H9 (cell line): ENCODE results near the gene AQP10. TPM values are rescaled to one million over a fixed set of nuclear protein-coding genes. Genes with fewer than 3 reads are reported as not detected.

ENCODE experiments used
- DNase-seq: peaks from one replicate; pipeline ENCODE4 v3.0.0-alpha.2; 2017
- H2AFZ ChIP-seq: one replicate; pipeline ENCODE4 v1.6.1; 2013; ENCODE audit warnings: mild to moderate bottlenecking, low read length, control low read depth, moderate library complexity
- H2AK5ac ChIP-seq: 2 replicates; pipeline ENCODE4 v1.6.1; 2013; ENCODE audit warnings: low read length, control low read depth, mixed read lengths; ENCODE audit not compliant: insufficient read length
- H2BK120ac ChIP-seq: one replicate; pipeline ENCODE4 v1.6.1; 2013; ENCODE audit warnings: low read depth, mild to moderate bottlenecking, low read length, control low read depth, inconsistent platforms; ENCODE audit not compliant: poor library complexity, severe bottlenecking
- H2BK12ac ChIP-seq: 2 replicates; pipeline ENCODE4 v1.6.1; 2013; ENCODE audit warnings: low read length, control low read depth, mixed read lengths, low read depth; ENCODE audit not compliant: insufficient read length
- H2BK15ac ChIP-seq: 2 replicates; pipeline ENCODE4 v1.6.1; 2013; ENCODE audit warnings: low read depth, low read length, control low read depth
- H2BK20ac ChIP-seq: one replicate; pipeline ENCODE4 v1.6.1; 2013; ENCODE audit warnings: low read depth, mild to moderate bottlenecking, low read length, control low read depth, inconsistent platforms; ENCODE audit not compliant: poor library complexity, severe bottlenecking
- H2BK5ac ChIP-seq: 2 replicates; pipeline ENCODE4 v1.6.1; 2013; ENCODE audit warnings: low read length, control low read depth, mixed read lengths; ENCODE audit not compliant: insufficient read length
- H3K14ac ChIP-seq: 2 replicates; pipeline ENCODE4 v1.6.1; 2013; ENCODE audit warnings: low read length, control low read depth; ENCODE audit not compliant: insufficient read depth
- H3K18ac ChIP-seq: 2 replicates; pipeline ENCODE4 v1.6.1; 2013; ENCODE audit warnings: low read depth, mild to moderate bottlenecking, mixed read lengths, low read length, control low read depth; ENCODE audit not compliant: insufficient read length
- H3K23ac ChIP-seq: 2 replicates; pipeline ENCODE4 v1.6.1; 2013; ENCODE audit warnings: low read length, control low read depth, mixed read lengths, low read depth; ENCODE audit not compliant: insufficient read length
- H3K23me2 ChIP-seq: 2 replicates; pipeline ENCODE4 v1.6.1; 2013; ENCODE audit warnings: low read depth, mild to moderate bottlenecking, mixed read lengths, low read length, control low read depth; ENCODE audit not compliant: insufficient read length, poor library complexity, severe bottlenecking
- H3K27ac ChIP-seq: 2 replicates; pipeline ENCODE4 v1.5.1; 2013; ENCODE audit warnings: low read length, control low read depth, mixed read lengths, low read depth; ENCODE audit not compliant: insufficient read length
- H3K27me3 ChIP-seq: 2 replicates; pipeline ENCODE4 v1.6.1; 2013; ENCODE audit warnings: low read length, control low read depth, inconsistent platforms; ENCODE audit not compliant: insufficient read depth
- H3K4ac ChIP-seq: 2 replicates; pipeline ENCODE4 v1.6.1; 2013; ENCODE audit warnings: low read depth, mild to moderate bottlenecking, control low read depth, inconsistent platforms, low read length, moderate library complexity
- H3K4me1 ChIP-seq: 2 replicates; pipeline ENCODE4 v1.6.1; 2013; ENCODE audit warnings: low read length, control low read depth, inconsistent platforms; ENCODE audit not compliant: insufficient read depth
- H3K4me2 ChIP-seq: 2 replicates; pipeline ENCODE4 v1.6.1; 2013; ENCODE audit warnings: low read length, control low read depth, mixed read lengths; ENCODE audit not compliant: insufficient read length, insufficient read depth
- H3K56ac ChIP-seq: 2 replicates; pipeline ENCODE4 v1.6.1; 2013; ENCODE audit warnings: low read depth, mild to moderate bottlenecking, mixed read lengths, low read length, control low read depth; ENCODE audit not compliant: insufficient read length
- H3K79me1 ChIP-seq: 2 replicates; pipeline ENCODE4 v1.6.1; 2013; ENCODE audit warnings: low read depth, mild to moderate bottlenecking, moderate library complexity, low read length, control low read depth, inconsistent platforms; ENCODE audit not compliant: insufficient read depth, poor library complexity, severe bottlenecking
- H3K79me2 ChIP-seq: 2 replicates; pipeline ENCODE4 v1.6.1; 2013; ENCODE audit warnings: low read length, control low read depth, inconsistent platforms; ENCODE audit not compliant: insufficient read depth
- H3K9ac ChIP-seq: 2 replicates; pipeline ENCODE4 v1.6.1; 2013; ENCODE audit warnings: low read length, control low read depth, mixed read lengths; ENCODE audit not compliant: insufficient read length; ENCODE audit errors: extremely low read depth
- H3K9me3 ChIP-seq: one replicate; pipeline ENCODE4 v1.6.1; 2013; ENCODE audit warnings: low read depth, low read length, inconsistent platforms; ENCODE audit not compliant: control insufficient read depth
- H3T11ph ChIP-seq: one replicate; pipeline ENCODE4 v1.6.1; 2013; ENCODE audit warnings: mild to moderate bottlenecking, low read length, control low read depth, inconsistent platforms
- H4K20me1 ChIP-seq: one replicate; pipeline ENCODE4 v1.6.1; 2013; ENCODE audit not compliant: control insufficient read depth, insufficient read length, insufficient read depth
- H4K5ac ChIP-seq: 2 replicates; pipeline ENCODE4 v1.6.1; 2013; ENCODE audit warnings: low read depth, mild to moderate bottlenecking, mixed read lengths, low read length, control low read depth; ENCODE audit not compliant: insufficient read length
- H4K8ac ChIP-seq: replicated peaks from 2 replicates; pipeline ENCODE4 v1.6.1; 2013; ENCODE audit warnings: low read length, control low read depth, mixed read lengths, low read depth; ENCODE audit not compliant: insufficient read length
- H4K91ac ChIP-seq: 2 replicates; pipeline ENCODE4 v1.6.1; 2013; ENCODE audit warnings: low read depth, mild to moderate bottlenecking, moderate library complexity, mixed read lengths, low read length, control low read depth; ENCODE audit not compliant: insufficient read length
- H3K27ac Mint-ChIP-seq, 3 experiments: 2 replicates in 2 of 3; 3 replicates in 1 of 3; pipeline ENCODE4 v1.8.0; 2020 to 2021; ENCODE audit warnings: mixed read lengths in 3 of 3, mild to moderate bottlenecking in 1 of 3, moderate library complexity in 1 of 3
- H3K27me3 Mint-ChIP-seq: 2 replicates; pipeline ENCODE4 v1.8.0; 2021; ENCODE audit warnings: low read depth, mild to moderate bottlenecking, moderate library complexity, mixed read lengths
- H3K36me3 Mint-ChIP-seq, 3 experiments: 2 replicates in 2 of 3; 3 replicates in 1 of 3; pipeline ENCODE4 v1.8.0; 2020 to 2021; ENCODE audit warnings: low read depth in 3 of 3, mixed read lengths in 3 of 3; ENCODE audit not compliant: insufficient read depth in 1 of 3
- H3K4me1 Mint-ChIP-seq, 2 experiments: 2 replicates each; pipeline ENCODE4 v1.8.0; 2020; ENCODE audit warnings: mixed read lengths in 2 of 2
- H3K4me3 Mint-ChIP-seq, 2 experiments: 2 replicates in 1 of 2; 3 replicates in 1 of 2; pipeline ENCODE4 v1.8.0; 2020 to 2021; ENCODE audit warnings: mild to moderate bottlenecking in 2 of 2, mixed read lengths in 2 of 2, moderate library complexity in 1 of 2
- H3K9me3 Mint-ChIP-seq, 2 experiments: 2 replicates in 1 of 2; 3 replicates in 1 of 2; pipeline ENCODE4 v1.8.0; 2020; ENCODE audit warnings: mild to moderate bottlenecking in 2 of 2, mixed read lengths in 2 of 2, moderate library complexity in 1 of 2
- CTCF ChIP-seq: fragments of 200-600 bp; sonication (generic); conservative IDR thresholded peaks from 3 replicates; pipeline ENCODE4 v1.8.0; 2021; ENCODE audit warnings: antibody characterized with exemption, mild to moderate bottlenecking
- WGBS: extraction: QIAGEN DNeasy Blood & Tissue Kit; methylation state at CpG from one replicate; pipeline ENCODE4 v1.1.7; 2013; ENCODE audit warnings: missing lambda C conversion rate, low lambda C conversion rate, mixed read lengths; ENCODE audit not compliant: insufficient read length; ENCODE audit errors: extremely low coverage; 5-methylcytosine and 5-hydroxymethylcytosine counted together
- total RNA-seq: library from RNA; stranded (reverse); gene quantifications from 2 replicates; pipeline ENCODE4 v1.2.1, GENCODE V29; 2021

The AQP10 gene
- total RNA-seq, 1 experiment from 2014 or later: not detected

- no peak overlapping the region for H2BK120ac ChIP-seq
- Mint-ChIP-seq H3K27ac (no peak overlapping the region), H3K4me3 (no peak overlapping the region; a peak in 1 of 5 replicates), H3K36me3 (peaks cover 0 to 3% (median 0%) of the 10 kb centered on the region in 3 experiments; a peak in 2 of 7 replicates), H3K4me1 (no peaks in the 10 kb centered on the region), H3K9me3 (peaks cover 4 to 5% of the 10 kb centered on the region in 2 experiments; a peak in 4 of 5 replicates), H3K27me3 (peaks cover 9% of the 10 kb centered on the region)
- no peak overlapping the region for H3K14ac ChIP-seq
- H3K9me3 ChIP-seq: no peaks in the 10 kb centered on the region
- H3T11ph ChIP-seq: no peak overlapping the region
- no peak overlapping the region for H3K27ac ChIP-seq
- H4K8ac ChIP-seq: no peak overlapping the region
- no peaks in the 10 kb centered on the region for H3K4me1 ChIP-seq
- H3K23ac ChIP-seq: no peak overlapping the region
- H4K91ac ChIP-seq: no peak overlapping the region
- no peak for DNase-seq
- H3K4me2 ChIP-seq: no peak overlapping the region
- no peak overlapping the region for H2AK5ac ChIP-seq
- H3K27me3 ChIP-seq: no peaks in the 10 kb centered on the region
- H3K56ac ChIP-seq: no peak overlapping the region
- H3K18ac ChIP-seq: no peak overlapping the region
- no peak overlapping the region for H2BK12ac ChIP-seq
- no peak overlapping the region for H3K9ac ChIP-seq
- no peaks in the 10 kb centered on the region for H4K20me1 ChIP-seq
- no peak overlapping the region for H4K5ac ChIP-seq
- H2BK20ac ChIP-seq: no peak overlapping the region
- WGBS: no CpG with 5 or more reads among the region's 9 CpGs
- no peaks in the 10 kb centered on the region for H3K79me2 ChIP-seq
- no peak overlapping the region for H2BK5ac ChIP-seq
- no peak overlapping the region for H2BK15ac ChIP-seq
- H3K79me1 ChIP-seq: no peaks in the 10 kb centered on the region
- no peak for TF ChIP-seq CTCF
- no peak overlapping the region for H2AFZ ChIP-seq
- no peaks in the 10 kb centered on the region for H3K23me2 ChIP-seq
- H3K4ac ChIP-seq: no peak overlapping the region
Measured at GRCh38 chr1:154304664-154305337, 16.1 kb upstream of the AQP10 start.
